ENCODE measurements around the gene PPP1R9A. TPM values are rescaled to one million over a fixed set of nuclear protein-coding genes. Genes with fewer than 3 reads are reported as not detected.

Gene PPP1R9A
- total and polyA plus RNA-seq, 10 of the 15 experiments (the other 5 are each of a cell fraction or from before 2014, with no cell fraction given): 0.04 to 0.12 TPM; not detected in 8

GRCh38 chr7:95011995-95012394 lies 104.6 kb downstream of the PPP1R9A start:
- in situ Hi-C loops (cut with MboI): no loop called here
- intact Hi-C loops (cut with micrococcal nuclease; ENCODE audit: unreplicated experiment): no loop called here
- Histone ChIP-seq H3K27ac (ENCODE audit: control insufficient read depth, insufficient read depth) (no peak overlapping the region), H3K9me3 (replicated peaks; ENCODE audit: control insufficient read depth, insufficient read depth, low read length) (no peaks in the 10 kb centered on the region), H2AFZ (ENCODE audit: control insufficient read depth, low read depth, low read length) (no peak overlapping the region), H3K4me2 (ENCODE audit: control insufficient read depth, insufficient read depth) (no peak overlapping the region), H3K9ac (ENCODE audit: control insufficient read depth, insufficient read depth, low read length) (no peak overlapping the region), H4K20me1 (ENCODE audit: control insufficient read depth, insufficient read depth) (no peaks in the 10 kb centered on the region), H3K4me3 (no peak overlapping the region), H3K79me2 (ENCODE audit: control insufficient read depth, insufficient read depth, low read length) (no peaks in the 10 kb centered on the region), H3K4me1 (ENCODE audit: control insufficient read depth, insufficient read depth, low read length) (no peaks in the 10 kb centered on the region), H3K27me3 (replicated peaks in 1 of 2; ENCODE audit: control insufficient read depth in 2 of 2, insufficient read depth in 2 of 2, low read length in 1 of 2) (no peaks in the 10 kb centered on the region), H3K36me3 (ENCODE audit: control insufficient read depth in 2 of 2, insufficient read depth in 2 of 2, low read length in 1 of 2) (no peaks in the 10 kb centered on the region)
- ChIA-PET SMC1A (ENCODE audit: uncharacterized antibody, unreplicated experiment) (interaction anchor here (1.2 kb wide), 1 partner anchor 502 kb away, joined by 3 read pairs; no protein-coding TSS in a partner anchor), RAD21 (ENCODE audit: unreplicated experiment) (no interaction called here), POLR2A (no interaction called here), CTCF (no interaction called here)
- BruUV-seq (replicated peaks): no TSS peak
- DNase-seq (ENCODE audit: low read depth, low spot score) (no peak), FAIRE-seq (no peak), ATAC-seq (no peak)
- 24% methylated on average over 4 of the region's 4 CpGs for WGBS (ENCODE audit: insufficient coverage, insufficient replicate concordance, low lambda C conversion rate, missing lambda C conversion rate)
- TF ChIP-seq FOXM1 (IDR thresholded peaks at IDR 0.05; ENCODE audit: low read depth, low read length) (no peak), ZNF207 (IDR thresholded peaks at IDR 0.05; ENCODE audit: borderline replicate concordance) (no peak), ZNF384 (IDR thresholded peaks at IDR 0.05; ENCODE audit: borderline replicate concordance, low read depth, low read length) (no peak), ZBTB11 (CRISPR knock-in tag; IDR thresholded peaks at IDR 0.05) (no peak), PRDM15 (CRISPR knock-in tag; IDR thresholded peaks at IDR 0.05) (no peak), HCFC1 (IDR thresholded peaks at IDR 0.05; ENCODE audit: low read length) (no peak), CHD1 (IDR thresholded peaks at IDR 0.05; ENCODE audit: low read depth, low read length) (no peak), PBX3 (IDR thresholded peaks at IDR 0.05; ENCODE audit: insufficient replicate concordance, low read depth, low read length) (no peak), ELK1 (IDR thresholded peaks at IDR 0.05; ENCODE audit: low read depth, low read length) (no peak), NR2C2 (IDR thresholded peaks at IDR 0.05; ENCODE audit: borderline replicate concordance, control insufficient read depth, insufficient read length, low read depth) (no peak), IKZF1 (conservative IDR thresholded peaks at IDR 0.05) (no peak), USF1 (IDR thresholded peaks at IDR 0.05; ENCODE audit: borderline replicate concordance, extremely low read length, insufficient read depth, low read depth, low read length) (no peak), SIN3A (IDR thresholded peaks at IDR 0.05; ENCODE audit: low read depth, low read length) (no peak), MTA2 (IDR thresholded peaks at IDR 0.05; ENCODE audit: low read depth) (no peak)

All from GM12878 (cell line).